ENCODE results near the gene BLNK. TPM values are rescaled to one million over a fixed set of nuclear protein-coding genes. Genes with fewer than 3 reads are reported as not detected.

BLNK gene
- total RNA-seq, 1 experiment from 2014 or later, result 1.0 TPM

DNA sequence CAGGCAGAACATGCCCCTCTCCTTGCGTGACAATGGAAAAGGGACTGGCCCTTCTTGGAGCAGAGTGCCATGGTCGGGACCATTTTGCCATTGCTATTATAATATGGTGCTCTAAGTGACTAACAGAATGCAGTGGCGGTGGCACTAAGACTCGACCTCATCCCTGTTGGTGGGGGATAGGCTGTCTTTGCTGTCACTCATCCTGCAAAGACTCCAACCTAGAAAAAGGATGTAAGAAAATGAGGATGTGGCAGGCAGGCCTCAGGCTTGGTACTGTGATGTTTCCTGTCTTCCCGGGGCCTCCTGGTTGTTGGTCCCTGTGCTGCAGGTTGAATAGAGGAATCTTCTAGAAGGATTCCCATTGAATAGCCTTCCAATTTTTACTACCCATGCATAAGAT is 18.6 kb downstream of the BLNK start:
- TF ChIP-seq EZH2 (IDR thresholded peaks at IDR 0.05; ENCODE audit: low read depth), result no peak
- TF ChIP-seq, protein P1, sequence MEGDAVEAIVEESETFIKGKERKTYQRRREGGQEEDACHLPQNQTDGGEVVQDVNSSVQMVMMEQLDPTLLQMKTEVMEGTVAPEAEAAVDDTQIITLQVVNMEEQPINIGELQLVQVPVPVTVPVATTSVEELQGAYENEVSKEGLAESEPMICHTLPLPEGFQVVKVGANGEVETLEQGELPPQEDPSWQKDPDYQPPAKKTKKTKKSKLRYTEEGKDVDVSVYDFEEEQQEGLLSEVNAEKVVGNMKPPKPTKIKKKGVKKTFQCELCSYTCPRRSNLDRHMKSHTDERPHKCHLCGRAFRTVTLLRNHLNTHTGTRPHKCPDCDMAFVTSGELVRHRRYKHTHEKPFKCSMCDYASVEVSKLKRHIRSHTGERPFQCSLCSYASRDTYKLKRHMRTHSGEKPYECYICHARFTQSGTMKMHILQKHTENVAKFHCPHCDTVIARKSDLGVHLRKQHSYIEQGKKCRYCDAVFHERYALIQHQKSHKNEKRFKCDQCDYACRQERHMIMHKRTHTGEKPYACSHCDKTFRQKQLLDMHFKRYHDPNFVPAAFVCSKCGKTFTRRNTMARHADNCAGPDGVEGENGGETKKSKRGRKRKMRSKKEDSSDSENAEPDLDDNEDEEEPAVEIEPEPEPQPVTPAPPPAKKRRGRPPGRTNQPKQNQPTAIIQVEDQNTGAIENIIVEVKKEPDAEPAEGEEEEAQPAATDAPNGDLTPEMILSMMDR (conservative IDR thresholded peaks at IDR 0.05), result no peak
- ChIA-PET CTCF (no interaction called here), POLR2A (ENCODE audit: unreplicated experiment) (no interaction called here)
- Histone ChIP-seq H3K4me3 (no peak overlapping the region), H3K9me3 (ENCODE audit: insufficient read depth, low read depth) (no peaks in the 10 kb centered on the region), H3K9me2 (ENCODE audit: insufficient read depth) (no peaks in the 10 kb centered on the region), H2AFZ (no peak overlapping the region), H3F3A (ENCODE audit: insufficient read depth, low read depth) (no peaks in the 10 kb centered on the region), H3K4me2 (no peak overlapping the region), H3K36me3 (ENCODE audit: low read depth) (no peaks in the 10 kb centered on the region), H4K20me1 (ENCODE audit: insufficient read depth) (no peaks in the 10 kb centered on the region), H3K27ac (no peak overlapping the region), H3K27me3 (ENCODE audit: insufficient read depth, low read depth) (no peaks in the 10 kb centered on the region), H3K79me2 (ENCODE audit: low read depth) (no peaks in the 10 kb centered on the region), H3K4me1 (replicated peaks; ENCODE audit: insufficient read depth) (no peaks in the 10 kb centered on the region)
- no TSS peak for BruUV-seq (replicated peaks)
- no peak for DNase-seq
- intact Hi-C loops (cut with micrococcal nuclease; ENCODE audit: unreplicated experiment), result no loop called here

DNA sequence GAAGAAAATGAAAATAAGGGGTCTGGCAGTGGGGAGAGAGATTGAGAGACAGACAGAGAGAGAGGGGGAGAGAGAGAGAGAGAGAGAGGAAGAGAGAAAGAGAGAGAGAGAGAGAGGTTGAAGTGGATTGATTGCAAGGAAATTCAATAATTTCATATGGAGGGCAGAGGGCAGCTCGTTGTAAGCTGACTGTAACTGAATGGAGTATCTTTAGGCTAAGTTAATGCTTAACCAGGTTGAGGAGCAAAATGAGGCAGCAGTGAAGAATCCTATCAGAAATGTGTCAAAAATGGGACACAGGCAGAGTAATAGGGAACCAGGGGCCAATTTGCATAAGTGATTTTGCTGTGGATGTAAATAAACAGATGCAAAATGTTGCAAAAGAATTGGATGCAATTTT is 21.0 kb downstream of the BLNK start:
- H3K27ac ChIP-seq, result no peak overlapping the region
- no peak overlapping the region for H3K4me2 ChIP-seq
- H3K9me2 ChIP-seq (ENCODE audit: insufficient read depth), result no peaks in the 10 kb centered on the region
- ChIA-PET POLR2A (ENCODE audit: unreplicated experiment) (no interaction called here), CTCF (no interaction called here)
- H3K9me3 ChIP-seq (ENCODE audit: insufficient read depth, low read depth), result no peaks in the 10 kb centered on the region
- H3K4me1 ChIP-seq (replicated peaks; ENCODE audit: insufficient read depth), result no peaks in the 10 kb centered on the region
- intact Hi-C loops (cut with micrococcal nuclease; ENCODE audit: unreplicated experiment), result no loop called here
- H4K20me1 ChIP-seq (ENCODE audit: insufficient read depth), result no peaks in the 10 kb centered on the region
- no peak for DNase-seq
- no peaks in the 10 kb centered on the region for H3K27me3 ChIP-seq (ENCODE audit: insufficient read depth, low read depth)
- TF ChIP-seq EZH2 (IDR thresholded peaks at IDR 0.05; ENCODE audit: low read depth), result no peak
- TF ChIP-seq, protein P1 (conservative IDR thresholded peaks at IDR 0.05), result no peak
- H3K36me3 ChIP-seq (ENCODE audit: low read depth), result no peaks in the 10 kb centered on the region
- no peak overlapping the region for H3K4me3 ChIP-seq
- BruUV-seq (replicated peaks), result no TSS peak
- H2AFZ ChIP-seq, result no peak overlapping the region
- H3K79me2 ChIP-seq (ENCODE audit: low read depth), result no peaks in the 10 kb centered on the region
- H3F3A ChIP-seq (ENCODE audit: insufficient read depth, low read depth), result no peaks in the 10 kb centered on the region

DNA sequence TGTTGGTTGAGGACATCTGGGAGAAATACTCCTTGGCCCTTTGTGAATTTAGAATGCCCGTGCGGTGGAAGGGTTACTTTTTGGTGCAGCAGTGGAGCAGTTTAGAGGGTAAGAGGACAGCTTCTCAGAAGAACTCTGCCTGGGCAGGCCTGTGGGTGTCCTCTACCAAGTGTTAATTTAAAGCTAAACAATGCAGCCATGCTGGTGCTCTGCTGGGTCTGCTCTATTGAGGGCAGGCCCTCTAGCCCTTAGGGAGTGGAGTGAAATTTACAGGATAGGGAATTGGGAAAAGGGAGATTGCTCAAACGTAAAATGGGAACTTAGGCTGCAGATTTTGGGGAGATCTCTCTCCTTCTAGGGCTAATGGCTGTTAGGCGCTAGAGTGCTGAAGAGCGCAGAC is 22.1 kb downstream of the BLNK start:
- no peaks in the 10 kb centered on the region for H3K9me3 ChIP-seq (ENCODE audit: insufficient read depth, low read depth)
- no peak overlapping the region for H3K27ac ChIP-seq
- no peak for DNase-seq
- no peak for TF ChIP-seq EZH2 (IDR thresholded peaks at IDR 0.05; ENCODE audit: low read depth)
- TF ChIP-seq, protein P1 (conservative IDR thresholded peaks at IDR 0.05), result no peak
- H3K9me2 ChIP-seq (ENCODE audit: insufficient read depth), result no peaks in the 10 kb centered on the region
- ChIA-PET CTCF (no interaction called here), POLR2A (ENCODE audit: unreplicated experiment) (no interaction called here)
- no peaks in the 10 kb centered on the region for H4K20me1 ChIP-seq (ENCODE audit: insufficient read depth)
- H3K4me2 ChIP-seq, result no peak overlapping the region
- no peak overlapping the region for H2AFZ ChIP-seq
- no peaks in the 10 kb centered on the region for H3K79me2 ChIP-seq (ENCODE audit: low read depth)
- no peak overlapping the region for H3K4me3 ChIP-seq
- no peaks in the 10 kb centered on the region for H3K36me3 ChIP-seq (ENCODE audit: low read depth)
- intact Hi-C loops (cut with micrococcal nuclease; ENCODE audit: unreplicated experiment), result no loop called here
- no peaks in the 10 kb centered on the region for H3F3A ChIP-seq (ENCODE audit: insufficient read depth, low read depth)
- no peaks in the 10 kb centered on the region for H3K4me1 ChIP-seq (replicated peaks; ENCODE audit: insufficient read depth)
- no TSS peak for BruUV-seq (replicated peaks)
- no peaks in the 10 kb centered on the region for H3K27me3 ChIP-seq (ENCODE audit: insufficient read depth, low read depth)
